Measurements from ENCODE around the gene TMCC2.
"Not testable (repeated sequence)": the region's sequence is repeated elsewhere in the genome, so short reads cannot be mapped to it uniquely, and the experiment has no call there.

Gene TMCC2

DNA sequence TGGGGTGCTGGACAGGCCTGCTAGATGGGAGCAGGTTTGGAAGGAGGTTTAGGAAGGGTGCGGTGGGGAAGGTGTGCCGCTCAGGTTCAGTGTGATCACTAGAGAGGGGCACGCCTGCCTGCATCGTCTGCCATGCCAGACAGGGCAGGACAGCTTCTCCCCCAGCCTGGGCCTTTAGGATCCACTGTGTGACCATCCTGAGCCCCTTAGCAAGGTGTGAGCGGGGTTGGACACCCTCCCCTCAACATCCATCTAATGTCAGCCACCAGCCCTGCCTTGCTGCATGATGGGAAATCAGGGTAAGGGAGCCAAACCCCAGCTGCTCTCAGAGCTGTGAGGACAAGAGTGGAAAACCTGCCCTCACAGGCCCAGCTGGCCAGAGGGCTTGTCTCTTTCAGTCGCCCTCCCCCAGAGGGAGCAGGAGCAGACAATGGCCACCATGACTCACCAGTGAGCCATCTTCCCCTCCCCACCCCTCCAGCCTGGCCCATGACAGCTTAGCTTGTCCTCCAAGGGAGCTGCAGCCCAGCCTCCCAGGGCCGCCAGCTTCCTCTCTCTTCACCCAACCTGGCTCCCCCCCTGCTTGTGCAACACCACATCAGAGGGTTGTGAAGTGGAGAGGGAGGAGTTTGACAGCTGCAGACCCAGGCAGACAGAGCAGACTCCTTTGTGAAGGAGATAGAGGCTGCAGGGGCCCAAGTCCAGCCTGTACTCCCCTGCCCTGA lies 56.8 kb downstream of the TMCC2 start:
- peak; percentile 84 for DNase-seq

DNA sequence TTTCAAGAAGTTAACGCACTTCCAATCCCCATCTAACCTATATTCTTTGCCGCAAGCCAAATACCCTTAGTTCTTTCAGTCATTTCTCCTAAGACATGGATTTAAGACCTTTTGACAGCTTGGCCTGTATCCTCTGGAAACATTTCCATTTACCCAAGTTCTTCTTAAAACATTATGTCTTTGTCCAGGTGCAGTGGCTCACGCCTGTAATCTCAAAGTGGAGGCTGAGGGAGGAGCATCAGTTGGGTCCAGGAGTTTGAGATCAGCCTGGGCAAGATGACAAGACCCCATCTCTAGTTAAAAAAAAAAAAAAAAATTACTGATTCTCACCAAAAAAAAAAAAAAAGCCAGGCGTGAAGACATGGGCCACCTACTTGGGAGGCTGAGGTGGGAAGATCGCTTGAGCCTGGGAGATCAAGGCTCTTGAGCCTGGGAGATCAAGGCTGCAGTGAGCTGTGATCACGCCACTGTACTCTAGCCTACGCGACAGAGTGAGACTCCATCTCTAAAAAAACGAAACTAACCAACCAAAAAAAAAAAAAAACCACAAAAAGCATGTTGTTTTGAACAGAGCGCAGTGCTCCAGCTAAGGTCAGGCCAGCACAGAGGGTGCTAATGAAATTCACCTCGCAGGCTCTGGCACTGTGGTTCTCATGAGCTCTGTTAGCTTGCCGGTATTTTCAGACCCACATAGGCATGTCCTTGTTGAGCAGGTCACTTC lies 57.8 kb downstream of the TMCC2 start:
- peak; percentile 27 for DNase-seq

DNA sequence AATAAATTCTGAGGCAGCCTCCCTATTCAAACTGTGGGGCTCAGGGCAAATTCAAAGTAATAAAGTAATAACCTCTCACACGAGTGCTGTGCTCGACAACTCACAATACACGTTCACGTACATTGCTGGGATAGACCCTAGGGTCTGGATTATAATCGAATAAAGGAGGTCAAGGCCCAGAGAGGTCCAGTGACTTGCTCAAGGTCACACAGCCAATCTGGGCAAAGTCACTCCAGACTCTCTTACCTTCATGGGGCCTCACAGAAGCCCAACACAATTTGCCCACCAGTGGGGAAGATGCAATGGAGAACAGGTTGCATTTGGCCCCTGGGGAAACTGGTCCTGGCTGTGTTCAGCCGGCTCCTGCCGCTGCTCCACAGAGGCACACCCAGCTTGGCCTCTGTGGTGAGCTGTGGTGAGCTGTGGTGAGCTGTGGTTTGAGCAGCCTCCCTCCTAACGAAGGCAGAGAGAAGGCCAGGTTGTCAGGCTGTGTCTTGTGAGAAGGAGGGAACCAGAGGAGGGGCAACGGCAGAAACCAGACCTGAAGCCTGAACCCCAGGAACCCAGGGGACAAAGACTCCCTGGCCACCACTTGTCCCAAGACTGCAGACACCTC lies 58.7 kb downstream of the TMCC2 start:
- peak; percentile 66 for DNase-seq

DNA sequence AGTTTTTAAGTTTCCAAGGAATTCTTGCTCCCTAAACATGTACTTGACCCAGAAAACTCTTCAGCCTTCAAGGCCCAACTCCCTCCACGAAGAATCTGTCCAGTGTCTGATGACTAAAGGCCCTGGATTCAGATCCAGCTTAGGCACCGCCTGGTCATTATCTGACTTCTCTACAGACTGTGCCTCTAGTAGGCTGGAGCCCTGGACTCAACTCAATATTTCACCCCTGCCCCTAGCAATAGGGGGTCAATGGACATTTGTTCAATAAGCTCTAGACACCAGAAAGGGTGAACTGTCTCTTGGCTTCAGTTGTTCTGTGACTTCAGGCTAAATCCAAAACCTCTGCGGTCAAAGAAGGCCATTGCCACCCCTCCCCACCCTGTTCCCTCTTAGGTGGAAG lies 59.3 kb downstream of the TMCC2 start:
- no peak for DNase-seq

DNA sequence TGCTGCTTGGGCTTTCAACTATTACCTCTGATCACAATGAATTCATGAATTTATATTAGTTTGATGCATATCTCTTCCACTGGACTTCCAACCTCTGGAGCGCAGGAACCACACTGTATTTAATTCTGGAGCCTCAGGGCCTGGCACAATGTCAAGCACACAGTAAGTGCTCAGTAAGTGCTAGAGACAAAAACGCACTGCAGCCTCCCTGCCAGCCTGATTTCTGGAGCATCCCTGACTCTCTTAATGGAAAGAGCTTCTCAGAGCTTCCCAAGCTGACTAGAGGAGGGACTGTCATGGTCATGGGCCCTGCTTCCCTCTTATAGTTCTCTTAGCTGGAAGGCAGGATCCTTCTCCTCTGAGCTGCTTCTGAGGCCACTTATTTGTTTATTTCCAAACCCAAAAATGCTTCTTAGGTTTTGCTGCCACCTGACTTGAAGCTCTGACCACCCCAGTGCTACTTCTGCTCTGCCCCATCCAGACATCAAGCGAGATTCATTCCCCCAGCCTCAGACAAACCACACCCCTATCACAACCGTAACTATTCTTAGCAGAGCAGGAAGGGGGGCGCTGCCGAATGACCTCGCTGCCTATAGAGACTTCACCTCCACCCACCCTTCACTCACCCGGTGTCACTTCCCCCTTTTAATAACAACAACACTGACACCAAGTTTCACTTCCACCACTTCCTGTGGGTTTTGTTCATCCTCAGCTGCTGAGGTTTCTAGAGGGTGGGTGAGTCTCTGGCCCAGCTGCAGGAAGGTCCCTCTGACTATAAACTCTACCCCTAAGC lies 60.2 kb downstream of the TMCC2 start:
- peak; percentile 62 for DNase-seq

DNA sequence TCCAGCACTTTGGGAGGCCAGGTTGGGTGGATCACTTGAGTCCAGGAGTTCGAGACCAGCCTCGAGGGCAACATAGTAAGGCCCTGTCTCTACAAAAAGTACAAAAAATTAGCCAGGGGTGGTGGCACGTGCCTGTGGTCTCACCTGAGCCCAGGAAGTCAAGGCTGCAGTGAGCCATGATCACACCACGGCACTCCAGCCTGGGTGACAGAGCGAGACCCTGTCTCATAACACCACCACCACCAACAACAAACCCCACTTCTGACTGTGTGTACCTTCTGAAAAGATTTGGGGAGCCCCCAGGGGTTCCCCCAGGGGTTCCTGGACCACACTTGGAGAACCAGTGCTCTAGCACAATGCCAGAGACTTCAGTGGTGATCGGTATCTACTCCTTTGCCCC lies 63.9 kb downstream of the TMCC2 start:
- DNase-seq: no peak

DNA sequence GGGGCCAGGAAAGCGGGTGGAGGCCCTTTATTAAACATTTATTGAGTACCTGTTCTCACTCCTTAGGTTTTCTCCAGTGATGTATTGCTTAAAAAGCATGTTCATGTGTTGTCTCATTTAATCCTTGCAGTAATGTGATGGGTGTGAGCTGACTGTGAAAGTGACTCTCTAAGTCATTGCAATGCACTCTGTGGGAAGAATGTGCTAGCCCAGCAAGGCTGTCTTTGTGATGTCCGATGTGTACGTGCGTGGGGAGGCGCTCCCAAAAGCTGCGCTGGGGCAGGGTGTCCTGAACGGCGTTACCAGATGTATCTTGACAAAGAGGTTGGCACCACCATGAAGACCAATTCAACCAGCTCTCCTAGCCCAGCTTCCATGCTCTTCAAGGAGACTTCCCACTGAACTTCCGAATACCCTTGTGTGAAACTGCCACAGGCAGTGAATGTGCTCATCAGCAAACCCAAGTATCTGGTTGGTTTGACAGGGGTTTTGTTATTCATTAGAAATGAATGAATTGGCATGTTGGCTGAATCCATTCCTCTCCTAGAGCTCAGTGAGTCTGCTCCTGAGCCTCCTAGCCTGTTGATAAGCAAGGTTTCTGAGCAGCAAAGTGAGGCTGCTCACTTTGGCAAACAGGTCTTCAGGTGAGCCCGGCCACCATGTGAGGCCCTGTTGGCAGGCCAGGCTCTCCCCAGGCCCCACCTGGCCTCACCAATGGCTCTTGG lies 65.8 kb downstream of the TMCC2 start:
- no peak for DNase-seq

DNA sequence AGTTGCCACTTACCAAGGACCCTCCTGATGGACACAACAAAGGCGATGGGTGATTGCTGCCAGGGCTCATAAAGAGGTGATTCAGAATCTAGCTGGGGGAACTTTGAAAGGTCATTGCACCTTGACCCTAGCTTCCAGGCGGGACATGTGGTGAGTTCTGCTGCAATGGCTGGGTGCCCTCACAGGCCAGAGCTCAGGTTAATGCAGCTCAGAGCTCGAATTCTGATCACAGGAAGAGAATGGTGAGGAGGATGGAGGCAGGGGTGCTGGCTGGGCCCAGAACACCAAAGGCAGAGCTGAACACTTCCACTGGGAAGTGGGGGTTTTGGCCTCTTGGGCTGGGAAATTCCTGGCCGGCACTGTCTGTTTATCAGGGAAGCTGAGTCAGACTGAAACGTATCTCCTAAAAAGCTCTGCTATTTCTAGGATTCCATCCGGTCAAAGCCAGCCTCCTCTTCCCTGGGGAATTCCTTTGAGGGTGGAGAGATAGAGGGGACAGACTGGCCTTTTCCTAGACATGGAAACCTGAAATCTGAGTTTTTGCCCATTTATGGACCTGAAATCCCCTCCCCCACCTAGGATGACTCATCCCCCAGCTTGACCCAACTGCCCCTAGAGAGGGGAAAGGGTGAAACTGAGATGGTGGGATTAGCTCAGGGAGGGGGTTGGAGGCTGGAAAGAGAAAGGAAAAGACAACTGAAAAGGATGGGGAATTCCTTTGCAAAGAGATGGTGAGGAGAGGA lies 66.6 kb downstream of the TMCC2 start:
- no peak for DNase-seq

DNA sequence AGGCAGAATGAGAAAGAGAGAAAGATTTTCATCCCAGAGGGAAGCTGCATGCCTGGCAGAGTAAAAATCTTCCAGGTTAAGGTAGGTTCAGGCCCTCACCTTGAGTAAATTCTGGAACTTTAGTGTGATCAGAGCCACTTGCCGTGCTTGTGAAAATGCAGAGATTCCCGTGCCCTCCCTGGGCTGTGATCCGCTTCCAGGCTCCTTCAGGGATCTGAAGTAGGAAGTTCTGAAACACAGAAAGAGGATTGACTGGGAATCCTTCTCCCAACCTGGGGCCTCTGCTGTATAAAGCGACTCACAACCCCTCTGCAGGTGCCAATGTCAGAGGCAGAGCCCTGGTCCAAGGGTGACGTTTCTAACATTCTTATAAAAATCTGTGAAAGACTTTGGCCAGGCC lies 67.2 kb downstream of the TMCC2 start:
- DNase-seq: no peak

DNA sequence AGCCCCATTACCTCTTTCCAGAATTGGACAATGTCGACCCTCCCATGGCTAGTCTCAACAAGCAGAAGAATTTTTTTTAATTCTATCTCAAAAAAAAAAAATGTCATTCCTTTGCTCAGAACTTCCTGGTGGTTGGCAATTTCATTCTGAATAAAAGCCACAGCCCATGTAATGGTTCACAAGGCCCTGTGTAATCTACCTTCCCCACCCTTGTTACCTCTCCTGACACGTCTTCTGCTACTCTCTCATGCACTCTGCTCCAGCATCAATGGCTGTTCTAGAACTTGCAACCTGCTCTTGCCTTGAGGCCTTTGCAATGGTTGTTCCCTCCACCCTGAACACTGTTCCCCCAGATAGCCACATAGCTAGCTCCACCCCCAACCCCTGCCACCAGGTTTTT lies 68.4 kb downstream of the TMCC2 start:
- DNase-seq: no peak

DNA sequence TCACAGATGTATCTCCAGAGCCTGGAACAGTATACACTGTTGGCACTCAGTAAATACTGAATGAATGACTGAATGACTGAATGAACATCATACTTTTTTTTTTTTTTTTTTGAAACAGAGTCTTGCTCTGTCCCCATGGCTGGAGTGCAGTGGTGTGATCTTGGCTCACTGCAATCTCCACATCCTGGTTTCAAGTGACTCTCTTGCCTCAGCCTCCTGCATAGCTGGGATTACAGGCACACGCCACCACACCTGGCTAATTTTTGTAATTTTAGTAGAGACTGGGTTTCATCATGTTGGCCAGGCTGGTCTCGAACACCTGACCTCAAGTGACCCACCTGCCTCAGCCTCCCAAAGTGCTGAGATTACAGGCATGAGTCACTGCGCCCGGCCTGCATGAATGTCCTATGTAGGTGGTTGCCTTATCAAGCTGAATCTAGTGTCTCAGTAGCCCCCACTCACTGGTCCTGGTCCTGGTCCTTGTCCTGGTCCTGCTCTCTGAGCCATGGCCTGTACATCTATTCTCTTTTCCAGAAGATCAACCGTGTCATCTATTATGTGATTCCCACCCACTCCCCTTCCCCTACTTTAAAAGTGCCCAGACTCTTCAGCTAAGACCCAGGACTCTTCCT lies 69.9 kb downstream of the TMCC2 start:
- DNase-seq: not testable (repeated sequence)

DNA sequence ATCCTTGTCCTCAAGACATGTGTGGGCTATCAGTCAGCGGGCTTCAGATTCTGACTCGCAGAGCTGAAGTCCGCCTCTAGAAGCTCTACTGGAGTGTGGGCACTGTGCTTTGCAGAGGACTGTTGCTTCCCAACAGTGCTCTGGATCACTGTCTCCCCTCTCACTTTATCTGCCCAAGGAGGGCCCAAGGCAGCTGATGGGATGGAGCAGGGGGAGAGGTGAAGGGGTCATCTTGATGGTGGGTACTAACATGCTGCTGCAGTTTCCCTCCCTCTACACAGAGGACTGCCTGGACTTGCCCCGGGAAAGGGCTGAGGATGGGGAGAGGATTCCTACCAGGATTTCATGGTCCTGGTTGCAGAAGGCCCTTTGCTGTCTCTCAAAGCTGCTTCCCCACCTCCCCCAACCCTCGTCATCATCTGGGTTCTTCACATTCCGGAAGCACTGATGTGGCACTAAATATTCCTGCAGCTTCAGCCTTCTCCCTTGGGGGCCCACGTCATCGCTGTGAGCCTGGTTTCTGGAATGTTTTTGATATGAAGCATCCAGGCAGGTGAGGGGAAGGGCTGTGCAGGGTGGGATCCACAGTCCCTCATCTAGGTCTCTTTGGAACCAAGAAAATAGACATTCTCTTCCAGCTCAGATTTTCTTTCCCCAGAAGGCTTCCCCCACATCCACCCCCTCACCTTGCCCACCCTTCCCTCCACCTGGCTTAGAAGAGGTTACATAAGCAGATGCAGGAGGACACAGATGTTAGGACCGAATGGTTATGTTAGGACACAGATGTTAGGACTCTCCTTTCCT lies 70.6 kb downstream of the TMCC2 start:
- no peak for DNase-seq

DNA sequence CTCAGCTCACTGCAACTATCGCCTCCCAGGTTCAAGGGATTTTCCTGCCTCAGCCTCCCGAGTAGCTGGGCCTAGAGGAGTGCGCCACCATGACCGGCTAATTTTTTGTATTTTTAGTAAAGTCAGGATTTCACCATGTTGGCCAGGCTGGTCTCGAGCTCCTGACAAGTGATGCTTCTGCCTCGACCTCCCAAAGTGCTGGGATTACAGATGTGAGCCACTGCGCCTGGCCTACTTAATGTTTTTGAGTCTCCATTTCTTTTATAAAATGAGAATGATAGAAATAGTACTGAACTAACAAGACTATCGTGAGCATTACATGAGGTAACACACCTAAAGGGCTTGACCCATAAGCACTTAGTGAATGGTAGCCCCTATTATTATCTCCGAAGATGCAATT lies 72.4 kb downstream of the TMCC2 start:
- DNase-seq: no peak

DNA sequence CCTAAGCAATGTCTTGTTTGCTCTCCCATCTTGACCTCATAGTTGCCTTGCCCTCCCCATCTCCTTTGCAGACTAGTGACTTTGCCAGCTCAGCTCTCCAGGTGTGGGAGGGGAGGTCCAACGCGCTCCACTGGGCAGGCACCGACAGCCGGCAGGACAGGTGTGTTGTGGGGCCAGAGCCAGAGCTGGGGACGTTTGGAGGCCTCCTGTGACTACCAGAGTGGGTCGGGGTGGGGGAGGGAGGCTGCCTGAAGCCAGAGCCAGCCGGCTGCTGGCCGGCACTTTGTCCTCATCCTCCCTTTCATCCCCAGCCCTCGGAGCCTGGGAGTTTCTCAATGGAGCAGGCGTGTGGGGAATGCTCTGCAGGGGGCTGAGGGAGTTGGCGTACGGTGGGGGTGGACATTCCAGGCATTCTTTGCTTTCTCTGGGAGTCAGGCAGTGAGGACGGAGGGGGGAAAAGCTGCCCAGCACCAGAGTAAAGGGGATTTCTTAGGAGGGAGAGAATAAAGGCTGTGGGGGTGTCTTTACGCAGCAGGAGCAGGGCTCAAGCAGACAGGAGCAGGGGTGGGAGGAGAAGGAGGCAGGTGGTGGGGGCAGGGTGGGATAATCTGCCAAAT lies 73.6 kb downstream of the TMCC2 start:
- no peak for DNase-seq

DNA sequence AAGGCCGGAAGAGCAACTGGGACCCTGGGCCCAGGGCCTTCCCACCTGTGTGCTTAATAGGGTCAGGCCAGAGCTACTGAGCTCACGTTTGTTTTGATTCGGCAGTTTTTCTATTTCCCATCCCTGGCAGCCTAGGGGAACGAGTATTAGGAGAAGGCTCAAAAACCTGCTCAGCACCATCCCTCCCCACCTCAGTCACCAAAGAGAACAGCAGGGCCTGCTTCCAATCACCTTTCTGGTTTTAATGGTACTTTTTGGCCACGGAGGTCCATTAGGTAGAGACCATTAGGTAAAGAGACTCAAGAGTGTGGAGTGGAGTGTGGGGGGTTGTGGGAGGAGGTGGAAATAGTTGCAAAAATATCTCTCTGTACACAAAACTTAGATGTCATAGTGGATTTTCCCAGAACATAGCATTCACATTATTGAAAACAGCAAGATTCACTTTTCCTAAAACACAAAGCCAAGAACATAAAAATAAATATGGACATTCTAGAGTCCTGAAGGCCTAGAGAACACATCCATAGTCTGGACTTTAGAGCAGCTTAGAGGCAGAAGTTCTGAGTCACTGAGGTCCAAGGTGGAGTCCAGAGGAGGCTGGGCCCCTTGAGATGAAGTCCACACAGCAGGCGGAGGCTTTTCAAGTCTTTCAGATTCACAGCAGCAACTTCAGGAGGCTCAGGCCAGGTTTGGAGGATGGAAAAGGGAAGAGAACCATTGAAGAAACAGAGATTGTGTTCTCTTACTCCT lies 74.3 kb downstream of the TMCC2 start:
- DNase-seq: no peak

DNA sequence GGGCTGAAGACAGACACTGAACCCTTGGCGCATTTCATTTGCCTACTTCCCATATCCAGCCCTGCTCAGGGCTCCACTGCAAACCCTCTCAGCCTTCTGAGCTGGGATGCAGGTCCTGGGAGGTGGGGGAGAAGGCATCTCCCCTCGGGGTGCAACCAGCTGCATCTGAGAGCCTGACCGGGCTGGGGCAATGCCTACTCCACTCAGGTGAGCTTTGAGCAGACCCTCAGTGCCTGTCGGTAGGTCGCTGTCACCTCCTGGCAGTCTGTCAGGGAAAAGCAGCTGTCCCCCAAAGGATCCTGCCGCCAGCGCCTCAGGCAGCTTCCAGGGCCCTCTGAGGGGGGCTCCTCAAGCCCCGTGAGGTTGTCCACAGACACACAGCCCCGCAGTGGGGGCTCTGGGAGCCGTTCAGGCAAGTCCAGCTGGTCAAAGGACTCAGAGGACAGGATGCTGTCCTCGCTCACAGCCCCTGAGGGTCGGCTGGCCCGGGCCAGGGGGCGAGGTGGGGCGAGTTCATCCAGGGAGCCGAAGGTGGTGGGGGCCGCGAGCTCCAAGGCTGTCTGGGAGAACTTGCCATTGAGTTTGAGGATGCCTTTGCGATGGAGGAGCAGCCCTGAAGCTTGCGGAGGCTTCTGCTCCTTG lies 75.6 kb downstream of the TMCC2 start:
- DNase-seq: no peak

DNA sequence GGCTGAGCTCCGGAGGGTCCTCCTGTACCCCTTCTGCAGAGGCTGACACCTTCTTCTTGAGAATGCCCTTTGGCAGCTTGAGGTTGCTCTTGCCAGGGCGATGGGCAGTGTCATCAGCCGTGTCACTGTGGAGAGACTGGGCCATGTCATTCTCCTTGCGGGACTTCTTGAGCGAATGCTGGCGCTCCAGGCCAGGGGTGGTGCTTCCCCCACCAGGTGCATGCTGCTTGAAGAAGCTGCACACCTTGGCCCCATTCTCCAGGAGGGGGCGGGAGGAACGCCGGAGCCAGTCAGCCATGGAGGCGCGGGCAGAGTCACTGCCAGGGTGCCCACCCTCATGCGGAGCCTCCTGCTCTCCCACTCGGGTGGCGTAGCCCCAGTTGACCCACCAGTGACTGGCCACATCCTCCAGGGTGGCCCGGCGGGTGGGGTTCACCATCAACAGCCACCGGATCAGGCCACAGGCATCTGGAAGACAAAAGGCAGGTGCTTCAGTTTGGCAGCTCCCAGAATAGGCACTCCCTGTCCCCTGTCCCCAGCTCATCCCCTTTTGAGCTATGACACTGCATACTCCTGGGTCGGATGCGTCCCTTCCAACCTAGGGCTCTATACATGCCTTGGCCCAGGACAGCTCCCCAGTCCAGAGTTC lies 76.4 kb downstream of the TMCC2 start:
- DNase-seq: no peak

DNA sequence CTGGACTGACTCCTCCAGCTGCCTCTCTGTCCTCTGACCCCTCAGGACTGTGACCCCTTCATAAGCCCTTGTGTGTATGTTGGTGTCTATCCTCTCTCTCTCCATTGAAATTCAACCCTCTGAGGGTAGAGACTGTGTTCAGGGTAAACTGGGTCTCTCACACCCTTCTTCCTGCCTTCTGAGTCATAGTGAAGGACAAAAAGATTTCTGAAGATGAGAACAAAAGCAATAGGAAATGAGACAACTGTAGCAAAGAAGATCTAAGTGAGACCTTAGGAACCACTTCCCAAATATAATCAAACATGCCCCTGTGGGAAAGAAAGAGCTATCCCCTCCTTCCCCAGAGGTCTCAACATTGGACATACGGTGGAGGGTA lies 76.9 kb downstream of the TMCC2 start:
- no peak for DNase-seq

Data from T-helper 9 cell (primary cell).